Stimulated activated CD8-positive, alpha-beta memory T cell treated with anti-CD3 and anti-CD28 coated beads, Interleukin-7, amount 100 ng/mL, for 1 hour (primary cell): Measurements from ENCODE around the gene RPL10.

Source experiments
- DNase-seq, 2 donors: peaks; one replicate each; pipeline ENCODE4 v3.0.0-alpha.2; 2020; ENCODE audit warnings: low read depth in 2 of 2

The RPL10 gene

DNA sequence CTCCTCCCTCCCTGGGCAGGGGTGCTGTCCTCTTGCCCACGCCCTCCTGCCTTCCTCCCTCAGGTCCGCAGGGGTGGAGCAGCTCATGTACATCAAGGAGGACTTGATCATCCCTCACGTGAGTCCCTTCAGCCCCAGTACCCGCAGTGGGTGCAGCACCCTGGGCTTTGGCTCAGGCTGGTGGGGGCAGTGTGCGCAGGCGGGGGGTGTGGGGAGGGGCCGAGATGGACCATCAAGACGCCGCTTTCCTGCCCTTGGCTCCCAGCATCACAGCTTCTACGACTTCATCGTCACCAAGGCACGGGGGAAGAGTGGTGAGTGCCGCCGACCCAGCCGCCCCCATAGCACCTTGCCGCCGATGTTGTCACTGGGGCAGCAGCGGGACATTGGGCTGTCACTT, 51.4 kb downstream of the RPL10 start:
- no peak for DNase-seq

GRCh38 chrX:154450312-154450711, 52.1 kb downstream of the RPL10 start:
- no peak for DNase-seq
